Stimulated activated CD4-positive, alpha-beta T cell treated with anti-CD3 and anti-CD28 coated beads, Interleukin-15, amount 100 ng/mL, for 1 hour (primary cell): ENCODE data around the gene DOLPP1.

Source experiments
- DNase-seq, 2 donors: peaks; one replicate each; pipeline ENCODE4 v3.0.0-alpha.2; 2020; ENCODE audit warnings: low read depth in 1 of 2, low spot score in 1 of 2

The DOLPP1 gene

GRCh38 chr9:129093602-129094386, 12.9 kb downstream of the DOLPP1 start:
- no peak for DNase-seq

GRCh38 chr9:129094387-129095169, 13.7 kb downstream of the DOLPP1 start:
- no peak for DNase-seq

- no peak for DNase-seq
Observed at GRCh38 chr9:129095170-129095667, 14.3 kb downstream of the DOLPP1 start.

GRCh38 chr9:129095908-129096307, 15.0 kb downstream of the DOLPP1 start:
- DNase-seq: no peak

GRCh38 chr9:129097671-129098306, 16.9 kb downstream of the DOLPP1 start:
- no peak for DNase-seq

GRCh38 chr9:129098328-129098727, 17.4 kb downstream of the DOLPP1 start:
- no peak for DNase-seq

GRCh38 chr9:129100383-129101169, 19.7 kb downstream of the DOLPP1 start:
- no peak for DNase-seq

- DNase-seq: no peak
Observed at GRCh38 chr9:129101279-129101678, 20.4 kb downstream of the DOLPP1 start.

GRCh38 chr9:129102095-129102525, 21.2 kb downstream of the DOLPP1 start:
- no peak for DNase-seq

GRCh38 chr9:129102791-129103594, 22.1 kb downstream of the DOLPP1 start:
- no peak for DNase-seq

- DNase-seq: no peak
Observed at GRCh38 chr9:129103595-129103965, 22.7 kb downstream of the DOLPP1 start.

GRCh38 chr9:129104051-129104450, 23.1 kb downstream of the DOLPP1 start:
- no peak for DNase-seq

- no peak for DNase-seq
Observed at GRCh38 chr9:129105857-129106694, 25.2 kb downstream of the DOLPP1 start.

- no peak for DNase-seq
Observed at GRCh38 chr9:129107651-129108050, 26.7 kb downstream of the DOLPP1 start.

- DNase-seq: no peak
Observed at GRCh38 chr9:129108083-129108804, 27.3 kb downstream of the DOLPP1 start.

GRCh38 chr9:129108805-129109536, 28.1 kb downstream of the DOLPP1 start:
- DNase-seq: no peak

GRCh38 chr9:129109537-129109903, 28.6 kb downstream of the DOLPP1 start:
- DNase-seq: no peak
